Fibroblast of the aortic adventitia (primary cell): ENCODE data around the gene EPN3. TPM values are rescaled to one million over a fixed set of nuclear protein-coding genes. Genes with fewer than 3 reads are reported as not detected.
A peak's percentile ranks its signal among the peaks of the same experiment; 100 is the strongest.

Experiments
- DNase-seq: peaks from one replicate; pipeline ENCODE4 v3.0.0-alpha.2; 2010; ENCODE audit warnings: low read depth
- H3K4me3 ChIP-seq: 2 replicates; pipeline ENCODE4 v1.5.1; 2011; ENCODE audit warnings: low read depth, mild to moderate bottlenecking, control low read depth, low read length, moderate library complexity
- total RNA-seq: library from RNA; depleted of rRNA; stranded (reverse); fragments of >200 nt; gene quantifications from 2 replicates; pipeline ENCODE4 v1.2.3, GENCODE V29; 2012; ENCODE audit warnings: low replicate concordance
- TF ChIP-seq, protein P1 (sequence below): IDR thresholded peaks from 2 replicates; pipeline ENCODE4 v1.5.1; 2011; ENCODE audit warnings: mild to moderate bottlenecking, low read length, control low read depth, inconsistent platforms; ENCODE audit not compliant: insufficient read depth

Gene EPN3
- total RNA-seq, 1 donor = not detected

DNA sequence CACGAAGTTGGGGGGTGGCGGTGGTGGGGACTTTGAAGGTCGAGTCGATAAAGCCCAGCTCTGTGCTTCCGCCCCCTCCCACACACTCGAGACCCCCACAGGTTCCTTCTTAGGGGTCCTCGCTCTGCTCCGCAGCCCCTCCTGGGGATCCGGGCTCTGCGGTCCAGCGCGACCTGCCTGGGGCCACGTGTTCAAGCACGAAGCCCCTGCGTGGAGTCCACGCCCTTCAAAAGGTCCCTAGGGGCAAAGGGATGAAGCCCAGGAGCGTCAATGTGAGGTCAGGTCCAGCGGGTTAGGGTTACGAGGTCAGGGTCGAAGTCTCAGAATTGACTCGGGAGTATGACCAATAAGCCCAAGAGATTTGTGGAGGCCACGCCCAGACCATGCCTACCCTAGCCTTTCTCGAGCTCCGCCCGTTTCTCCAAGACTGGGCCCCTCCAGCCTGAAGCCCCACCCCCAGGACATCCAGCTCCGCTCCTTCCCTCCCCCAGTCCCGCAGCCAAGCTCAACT, 27.2 kb downstream of the EPN3 start:
- TF ChIP-seq, protein P1, sequence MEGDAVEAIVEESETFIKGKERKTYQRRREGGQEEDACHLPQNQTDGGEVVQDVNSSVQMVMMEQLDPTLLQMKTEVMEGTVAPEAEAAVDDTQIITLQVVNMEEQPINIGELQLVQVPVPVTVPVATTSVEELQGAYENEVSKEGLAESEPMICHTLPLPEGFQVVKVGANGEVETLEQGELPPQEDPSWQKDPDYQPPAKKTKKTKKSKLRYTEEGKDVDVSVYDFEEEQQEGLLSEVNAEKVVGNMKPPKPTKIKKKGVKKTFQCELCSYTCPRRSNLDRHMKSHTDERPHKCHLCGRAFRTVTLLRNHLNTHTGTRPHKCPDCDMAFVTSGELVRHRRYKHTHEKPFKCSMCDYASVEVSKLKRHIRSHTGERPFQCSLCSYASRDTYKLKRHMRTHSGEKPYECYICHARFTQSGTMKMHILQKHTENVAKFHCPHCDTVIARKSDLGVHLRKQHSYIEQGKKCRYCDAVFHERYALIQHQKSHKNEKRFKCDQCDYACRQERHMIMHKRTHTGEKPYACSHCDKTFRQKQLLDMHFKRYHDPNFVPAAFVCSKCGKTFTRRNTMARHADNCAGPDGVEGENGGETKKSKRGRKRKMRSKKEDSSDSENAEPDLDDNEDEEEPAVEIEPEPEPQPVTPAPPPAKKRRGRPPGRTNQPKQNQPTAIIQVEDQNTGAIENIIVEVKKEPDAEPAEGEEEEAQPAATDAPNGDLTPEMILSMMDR = no peak
- peak; percentile 32 for DNase-seq
- peak overlapping the region; percentile 53 for H3K4me3 ChIP-seq

DNA sequence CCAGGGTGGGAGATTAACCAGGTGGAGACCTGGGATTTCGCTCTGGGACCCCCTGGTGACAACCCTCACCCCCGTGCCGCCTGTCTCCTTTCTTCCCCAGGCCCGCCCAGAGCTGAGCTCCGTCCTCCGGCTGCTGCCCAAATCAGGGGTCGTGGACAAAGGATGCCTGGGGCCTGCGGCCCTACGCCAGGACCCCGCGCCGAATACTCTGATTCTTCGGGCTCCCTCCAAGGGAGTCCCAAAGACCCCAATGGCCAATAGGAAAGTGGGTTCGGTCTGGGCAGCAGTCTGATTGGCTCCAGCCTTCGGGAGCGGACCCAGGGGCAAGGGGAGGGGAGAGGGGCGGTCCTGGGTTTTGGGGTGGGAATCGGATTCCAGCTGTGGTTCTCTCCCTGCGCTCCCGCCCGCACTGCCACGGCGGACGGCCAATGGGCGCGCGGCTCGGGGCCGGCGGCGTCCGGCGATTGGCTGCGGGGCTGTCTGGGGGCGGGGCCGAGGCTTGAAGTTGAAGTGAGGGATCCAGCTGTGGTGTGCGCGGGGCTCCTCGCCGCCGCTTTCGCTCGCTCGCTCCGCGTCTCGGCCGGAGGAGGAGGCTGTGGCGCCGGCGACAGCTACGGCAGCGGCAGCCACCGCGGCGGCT, 27.8 kb downstream of the EPN3 start, which contains the start of gene CACNA1G:
CACNA1G (plus strand) TSS at position 531 of the 640 bp plus-strand sequence. CDS start 745 bp downstream, outside the sequence.
- DNase-seq = peak; percentile 72
- H3K4me3 ChIP-seq = peak within 1 kb of the TSS; percentile 56
- TF ChIP-seq, protein P1 = no peak

DNA sequence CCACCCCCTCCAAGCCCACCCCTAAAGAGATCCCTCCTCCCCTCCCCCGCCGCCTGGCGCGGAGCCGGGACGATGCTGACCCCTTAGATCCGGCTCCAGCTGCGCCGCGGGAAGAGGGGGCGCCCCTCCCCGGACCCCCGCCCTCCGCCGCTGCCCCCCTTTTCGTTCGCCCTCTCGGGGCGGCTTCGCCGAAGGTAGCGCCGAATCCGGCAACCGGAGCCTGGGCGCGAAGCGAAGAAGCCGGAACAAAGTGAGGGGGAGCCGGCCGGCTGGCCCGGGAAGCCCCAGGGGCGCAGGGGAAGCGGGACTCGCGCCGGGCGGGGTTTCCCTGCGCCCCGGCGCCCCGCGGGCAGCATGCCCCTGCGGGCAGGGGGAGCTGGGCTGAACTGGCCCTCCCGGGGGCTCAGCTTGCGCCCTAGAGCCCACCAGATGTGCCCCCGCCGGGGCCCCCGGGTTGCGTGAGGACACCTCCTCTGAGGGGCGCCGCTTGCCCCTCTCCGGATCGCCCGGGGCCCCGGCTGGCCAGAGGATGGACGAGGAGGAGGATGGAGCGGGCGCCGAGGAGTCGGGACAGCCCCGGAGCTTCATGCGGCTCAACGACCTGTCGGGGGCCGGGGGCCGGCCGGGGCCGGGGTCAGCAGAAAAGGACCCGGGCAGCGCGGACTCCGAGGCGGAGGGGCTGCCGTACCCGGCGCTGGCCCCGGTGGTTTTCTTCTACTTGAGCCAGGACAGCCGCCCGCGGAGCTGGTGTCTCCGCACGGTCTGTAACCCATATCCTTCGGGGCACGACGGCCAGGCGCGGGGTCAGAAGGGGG, 28.6 kb downstream of the EPN3 start:
- TF ChIP-seq, protein P1 = no peak
- DNase-seq = no peak
- H3K4me3 ChIP-seq = peak overlapping the region; percentile 56

DNA sequence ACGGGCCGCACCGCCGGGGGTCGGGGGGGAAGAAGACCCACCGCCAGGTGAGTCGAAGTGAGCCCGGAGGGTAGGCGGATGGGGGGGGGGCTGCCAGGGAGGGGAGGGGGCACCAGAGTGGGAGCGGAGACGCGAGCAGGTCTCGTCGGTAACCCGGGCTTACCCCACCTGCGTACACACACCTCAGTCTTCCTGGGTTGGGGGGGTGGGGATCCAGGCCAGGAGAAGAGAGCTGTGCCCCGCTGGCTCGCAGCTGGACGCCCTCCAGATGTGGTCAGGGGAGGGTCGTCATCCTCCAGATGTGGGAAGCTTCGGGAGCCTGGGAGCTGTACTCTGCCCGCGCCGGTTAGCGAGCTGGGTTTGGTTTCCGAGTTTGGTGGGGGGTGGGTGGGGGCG, 29.2 kb downstream of the EPN3 start:
- H3K4me3 ChIP-seq = no peak overlapping the region
- no peak for DNase-seq
- TF ChIP-seq, protein P1 = no peak

DNA sequence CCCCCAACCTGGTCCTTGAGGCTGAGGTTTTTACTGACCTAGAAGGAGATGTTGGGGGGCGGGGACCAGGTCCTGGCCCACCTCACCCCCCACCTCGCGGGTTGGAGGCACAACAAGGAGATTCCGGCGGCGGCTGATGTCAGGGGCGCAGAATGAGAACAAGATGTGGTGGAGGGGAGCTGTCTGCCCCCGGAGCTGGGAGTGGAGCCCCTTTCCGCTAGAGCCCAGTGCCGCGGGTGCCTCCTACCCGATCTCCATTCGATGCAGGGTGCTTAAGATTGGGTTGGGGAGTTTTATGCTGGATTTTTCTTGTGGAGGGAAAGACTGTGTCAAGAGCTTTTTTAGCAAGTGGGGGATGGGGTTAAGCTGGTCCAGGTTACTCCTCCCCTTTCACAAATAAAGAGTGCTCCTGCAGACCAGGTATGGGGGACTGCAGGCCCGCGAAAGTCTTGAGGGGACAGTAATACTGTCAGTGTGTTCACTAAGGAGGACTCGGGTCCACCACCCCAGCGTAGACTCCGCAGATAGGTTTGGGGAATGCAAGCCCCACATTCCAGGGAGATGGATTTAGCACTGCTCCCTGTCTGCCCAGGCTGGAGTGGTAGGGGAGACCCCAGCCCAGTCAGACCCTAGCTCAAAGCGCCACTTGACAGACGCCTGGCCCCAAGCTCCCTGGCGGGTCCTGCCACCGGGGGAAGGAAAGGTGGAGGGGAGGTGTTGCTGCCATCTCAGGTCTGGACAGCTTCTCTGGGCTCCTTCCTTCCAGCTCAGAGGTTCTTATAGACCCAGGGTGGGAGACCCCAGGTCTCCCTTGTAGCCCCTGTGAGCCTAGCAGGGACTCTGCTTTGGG, 29.9 kb downstream of the EPN3 start:
- TF ChIP-seq, protein P1 = no peak
- DNase-seq = no peak
- H3K4me3 ChIP-seq = no peak overlapping the region

DNA sequence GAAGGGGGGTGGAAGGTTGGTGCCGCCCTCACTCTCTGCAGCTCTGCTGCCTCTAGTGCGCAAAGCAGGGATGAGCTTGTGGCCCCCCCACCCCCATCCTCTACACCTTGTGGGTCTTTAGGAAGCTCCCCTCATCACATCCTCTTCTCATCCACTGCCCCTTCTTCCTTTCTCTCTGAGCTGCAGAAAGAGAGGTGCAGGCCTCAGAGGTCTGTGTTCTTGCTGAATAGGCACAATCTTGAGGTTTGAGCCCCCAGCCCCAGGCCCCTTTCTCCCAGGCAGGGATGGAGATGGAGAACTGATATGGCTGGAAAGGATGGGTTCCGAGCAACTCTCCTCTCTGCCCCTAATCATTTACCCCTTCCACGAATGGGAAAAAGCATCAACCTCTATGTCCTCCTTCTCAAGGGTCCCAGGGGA, 30.6 kb downstream of the EPN3 start:
- H3K4me3 ChIP-seq = no peak overlapping the region
- no peak for DNase-seq
- TF ChIP-seq, protein P1 = peak; percentile 26
